Smooth muscle cell (in vitro differentiated cells): Measurements from ENCODE around the gene MRGPRD. TPM values are rescaled to one million over a fixed set of nuclear protein-coding genes. Genes with fewer than 3 reads are reported as not detected.

ENCODE experiments used
- DNase-seq: peaks from one replicate; lab custom pipeline; 2025; ENCODE audit not compliant: unreplicated experiment; lab: John Stamatoyannopoulos, UW
- H2AFZ ChIP-seq: fragments of 200-600 bp; sonication (generic); 2 replicates; pipeline ENCODE4 v1.6.0; 2016; ENCODE audit warnings: antibody characterized with exemption, low read depth, mild to moderate bottlenecking
- H3F3A ChIP-seq: fragments of 200-600 bp; sonication (generic); 2 replicates; pipeline ENCODE4 v1.6.0; 2017; ENCODE audit warnings: antibody characterized with exemption, low read depth
- H3K27ac ChIP-seq: fragments of 200-600 bp; sonication (generic); 2 replicates; pipeline ENCODE4 v1.5.1; 2016; ENCODE audit warnings: low read depth, mild to moderate bottlenecking
- H3K27me3 ChIP-seq: fragments of 200-600 bp; sonication (generic); 2 replicates; pipeline ENCODE4 v1.6.1; 2016; ENCODE audit warnings: low read depth, mild to moderate bottlenecking
- H3K36me3 ChIP-seq: fragments of 200-600 bp; sonication (generic); 2 replicates; pipeline ENCODE4 v1.5.1; 2016; ENCODE audit warnings: low read depth
- H3K4me1 ChIP-seq: fragments of 200-600 bp; sonication (generic); 2 replicates; pipeline ENCODE4 v1.5.1; 2016; ENCODE audit warnings: low read depth
- H3K4me2 ChIP-seq: fragments of 200-600 bp; sonication (generic); 2 replicates; pipeline ENCODE4 v1.6.0; 2016; ENCODE audit warnings: mild to moderate bottlenecking
- H3K4me3 ChIP-seq: fragments of 200-600 bp; sonication (generic); 2 replicates; pipeline ENCODE4 v1.5.1; 2016; ENCODE audit warnings: mild to moderate bottlenecking
- H3K79me2 ChIP-seq: fragments of 200-600 bp; sonication (generic); 2 replicates; pipeline ENCODE4 v1.6.0; 2016; ENCODE audit warnings: low read depth, mild to moderate bottlenecking
- H3K9ac ChIP-seq: fragments of 200-600 bp; sonication (generic); 2 replicates; pipeline ENCODE4 v1.6.0; 2016; ENCODE audit warnings: low read depth
- H3K9me3 ChIP-seq: fragments of 200-600 bp; sonication (generic); replicated peaks from 2 replicates; pipeline ENCODE4 v1.5.1; 2016; ENCODE audit warnings: low read depth
- H4K20me1 ChIP-seq: fragments of 200-600 bp; sonication (generic); 2 replicates; pipeline ENCODE4 v1.6.0; 2016; ENCODE audit warnings: low read depth
- WGBS: methylation state at CpG from one replicate; pipeline ENCODE4 v1.1.7; 2016; ENCODE audit warnings: low lambda C conversion rate; 5-methylcytosine and 5-hydroxymethylcytosine counted together
- polyA plus RNA-seq: library from polyadenylated mRNA; unstranded; fragments of >200 nt; fragmentation: Nextera tagmentation; extraction: Ambion mirVana; gene quantifications from 2 replicates; pipeline ENCODE4 v1.2.1, GENCODE V29; 2016
- total RNA-seq: library from RNA; depleted of rRNA; stranded (reverse); fragments of >200 nt; gene quantifications from 2 replicates; pipeline ENCODE4 v1.2.3, GENCODE V29; 2014
- TF ChIP-seq, protein P1 (sequence below): fragments of 200-600 bp; sonication (generic); IDR thresholded peaks from 2 replicates; pipeline ENCODE4 v1.5.1; 2017; ENCODE audit warnings: borderline replicate concordance, mild to moderate bottlenecking, antibody characterized with exemption; ENCODE audit not compliant: insufficient read depth, poor library complexity, severe bottlenecking

The MRGPRD gene
- total and polyA plus RNA-seq, 2 experiments from 2014 or later: not detected

DNA sequence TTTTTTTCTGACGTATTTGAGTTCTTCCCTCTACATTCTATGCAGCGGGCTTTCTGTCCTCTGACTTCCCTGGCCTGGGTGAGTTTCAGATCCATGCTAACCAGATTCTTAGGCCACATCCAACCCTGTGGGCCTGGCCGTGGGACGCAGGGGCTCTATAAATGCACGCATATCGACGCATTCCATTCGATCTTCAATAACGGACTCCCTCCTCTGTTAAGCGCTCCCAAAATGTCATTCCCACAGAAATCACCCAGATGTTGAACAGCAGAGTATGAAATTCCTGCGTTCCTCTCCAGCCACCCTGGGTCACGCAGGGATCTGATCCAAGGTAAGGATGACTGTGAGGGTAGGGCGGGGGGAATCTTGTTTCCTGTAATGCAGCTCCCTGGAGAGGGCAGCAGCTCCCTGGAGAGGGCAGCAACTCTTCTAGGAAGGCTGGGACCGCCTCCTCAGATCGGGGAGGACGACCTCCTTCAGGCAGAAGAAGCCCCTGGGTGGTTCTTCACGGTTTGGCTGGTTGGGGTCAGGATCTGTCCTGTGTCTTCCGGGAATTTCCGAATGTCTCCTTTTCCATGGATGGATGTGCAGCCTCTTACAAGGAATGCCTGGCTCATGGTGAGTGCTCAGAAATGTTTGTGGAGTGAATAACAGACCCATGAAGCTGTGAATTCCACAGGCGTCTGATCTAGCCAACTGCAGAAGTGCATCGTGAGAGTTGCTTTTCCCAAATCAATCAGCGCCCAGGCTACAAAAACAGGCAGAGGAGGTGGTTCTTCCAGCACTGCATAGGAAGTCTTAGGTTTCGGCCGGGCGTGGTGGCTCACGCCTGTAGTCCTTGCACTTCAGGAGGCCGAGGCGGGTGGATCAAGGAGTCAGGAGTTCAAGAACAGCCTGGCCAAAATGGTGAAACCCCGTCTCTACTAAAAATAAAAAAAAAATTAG lies 12.2 kb downstream of the MRGPRD start:
- H3K9ac ChIP-seq: no peak overlapping the region
- TF ChIP-seq, protein P1, sequence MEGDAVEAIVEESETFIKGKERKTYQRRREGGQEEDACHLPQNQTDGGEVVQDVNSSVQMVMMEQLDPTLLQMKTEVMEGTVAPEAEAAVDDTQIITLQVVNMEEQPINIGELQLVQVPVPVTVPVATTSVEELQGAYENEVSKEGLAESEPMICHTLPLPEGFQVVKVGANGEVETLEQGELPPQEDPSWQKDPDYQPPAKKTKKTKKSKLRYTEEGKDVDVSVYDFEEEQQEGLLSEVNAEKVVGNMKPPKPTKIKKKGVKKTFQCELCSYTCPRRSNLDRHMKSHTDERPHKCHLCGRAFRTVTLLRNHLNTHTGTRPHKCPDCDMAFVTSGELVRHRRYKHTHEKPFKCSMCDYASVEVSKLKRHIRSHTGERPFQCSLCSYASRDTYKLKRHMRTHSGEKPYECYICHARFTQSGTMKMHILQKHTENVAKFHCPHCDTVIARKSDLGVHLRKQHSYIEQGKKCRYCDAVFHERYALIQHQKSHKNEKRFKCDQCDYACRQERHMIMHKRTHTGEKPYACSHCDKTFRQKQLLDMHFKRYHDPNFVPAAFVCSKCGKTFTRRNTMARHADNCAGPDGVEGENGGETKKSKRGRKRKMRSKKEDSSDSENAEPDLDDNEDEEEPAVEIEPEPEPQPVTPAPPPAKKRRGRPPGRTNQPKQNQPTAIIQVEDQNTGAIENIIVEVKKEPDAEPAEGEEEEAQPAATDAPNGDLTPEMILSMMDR: no peak
- H3K27ac ChIP-seq: no peak overlapping the region
- no peaks in the 10 kb centered on the region for H3K27me3 ChIP-seq
- H4K20me1 ChIP-seq: no peaks in the 10 kb centered on the region
- no peaks in the 10 kb centered on the region for H3K79me2 ChIP-seq
- H3K4me3 ChIP-seq: no peak overlapping the region
- no peaks in the 10 kb centered on the region for H3F3A ChIP-seq
- DNase-seq: no peak
- H3K4me2 ChIP-seq: no peak overlapping the region
- no peaks in the 10 kb centered on the region for H3K4me1 ChIP-seq
- no peak overlapping the region for H2AFZ ChIP-seq
- no peaks in the 10 kb centered on the region for H3K36me3 ChIP-seq
- no peaks in the 10 kb centered on the region for H3K9me3 ChIP-seq
- 79% methylated on average over 29 of the region's 29 CpGs for WGBS

DNA sequence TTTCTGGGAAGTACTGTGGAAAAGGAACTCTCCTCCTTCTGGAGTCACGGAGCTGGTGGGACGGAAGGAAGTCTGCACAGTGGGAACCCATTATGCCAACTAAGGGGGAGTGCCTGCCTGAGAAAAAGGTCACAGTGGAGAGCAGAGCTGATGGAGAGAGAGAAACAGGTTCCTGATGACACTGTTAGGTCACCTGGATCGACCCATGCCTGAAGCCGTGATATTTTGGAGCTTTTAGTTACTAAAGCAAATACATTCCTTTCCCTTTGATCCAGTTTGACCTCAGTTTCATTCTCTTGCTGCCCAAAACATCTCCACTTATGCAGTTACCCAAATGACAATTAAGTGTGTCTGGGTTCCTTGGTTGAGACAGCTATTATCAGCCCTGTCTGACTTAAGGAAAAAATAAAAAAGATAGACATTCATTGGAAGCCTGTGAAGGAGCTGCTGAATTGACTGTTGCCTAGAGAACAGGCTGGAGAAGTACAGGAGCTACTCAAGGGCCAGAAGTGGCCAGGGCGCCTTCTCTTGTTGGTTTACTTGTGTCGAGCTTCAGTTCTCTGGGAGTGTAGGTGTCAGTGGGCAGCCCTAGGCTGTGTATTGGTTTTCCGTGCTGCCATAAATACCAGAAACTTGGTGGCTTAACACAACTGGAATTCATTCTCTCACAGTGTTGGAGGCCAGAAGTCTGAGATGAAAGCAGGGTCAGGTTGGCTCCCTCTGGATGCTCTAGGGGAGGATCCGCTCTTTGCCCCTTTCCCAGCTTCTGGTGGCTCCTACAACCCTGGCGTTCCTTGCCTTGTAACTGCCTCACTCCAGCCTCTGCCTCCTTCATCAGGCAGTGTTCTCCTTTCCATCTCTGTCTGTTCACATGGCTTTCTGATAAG lies 13.6 kb downstream of the MRGPRD start:
- TF ChIP-seq, protein P1: no peak
- DNase-seq: no peak
- Histone ChIP-seq H2AFZ (no peak overlapping the region), H3K4me3 (no peak overlapping the region), H4K20me1 (no peaks in the 10 kb centered on the region), H3F3A (no peaks in the 10 kb centered on the region), H3K4me2 (no peak overlapping the region), H3K36me3 (no peaks in the 10 kb centered on the region), H3K9ac (no peak overlapping the region), H3K27ac (no peak overlapping the region), H3K9me3 (no peaks in the 10 kb centered on the region), H3K27me3 (no peaks in the 10 kb centered on the region), H3K79me2 (no peaks in the 10 kb centered on the region), H3K4me1 (no peaks in the 10 kb centered on the region)
- 79% methylated on average over 9 of the region's 9 CpGs for WGBS

DNA sequence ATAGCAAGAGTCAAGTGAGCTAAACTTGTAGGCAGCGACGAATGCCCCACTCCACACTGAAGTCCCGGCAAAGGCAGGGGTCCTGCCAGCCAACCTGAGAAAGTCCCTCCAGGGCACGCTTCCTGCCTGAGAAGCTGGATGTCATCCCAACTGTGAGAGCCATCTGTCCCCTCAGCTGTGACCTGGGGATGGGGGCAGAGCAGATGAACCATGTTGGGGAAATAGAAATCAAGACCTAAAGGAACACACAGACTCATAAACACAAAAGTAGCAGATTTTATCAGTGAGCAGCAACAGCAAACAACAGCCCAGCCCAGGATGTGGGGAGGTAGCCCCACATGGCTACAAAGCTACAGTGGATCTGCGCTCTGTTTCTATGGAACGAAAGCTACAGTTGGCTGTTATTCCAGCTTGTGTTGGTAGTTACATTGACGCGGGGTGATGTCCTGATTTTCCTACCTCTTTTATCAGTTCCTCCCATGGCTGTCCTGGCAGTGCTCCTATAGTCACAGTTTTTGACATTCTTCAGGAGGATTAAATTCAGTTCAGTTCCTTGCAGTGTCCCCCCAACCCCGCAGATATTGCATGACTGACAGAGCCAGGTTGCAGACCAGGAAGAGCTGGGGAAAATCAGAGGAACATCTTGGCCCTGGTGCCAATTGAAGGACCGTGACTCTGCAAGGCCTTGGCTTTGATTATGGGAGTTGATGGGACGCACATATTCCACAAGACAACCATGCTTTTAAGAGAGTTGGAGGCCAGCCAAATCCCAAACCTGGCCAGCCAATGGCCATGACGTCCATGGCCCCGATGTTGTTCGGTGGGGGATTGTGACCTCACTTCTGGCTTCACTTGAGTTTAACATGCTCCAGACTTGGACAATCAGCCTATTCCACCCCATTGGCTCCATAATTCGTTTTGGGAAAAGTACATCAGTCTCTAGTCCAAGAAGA lies 14.6 kb downstream of the MRGPRD start:
- TF ChIP-seq, protein P1: no peak
- Histone ChIP-seq H3F3A (no peaks in the 10 kb centered on the region), H3K4me2 (no peak overlapping the region), H3K9me3 (no peaks in the 10 kb centered on the region), H3K79me2 (no peaks in the 10 kb centered on the region), H4K20me1 (no peaks in the 10 kb centered on the region), H3K9ac (no peak overlapping the region), H3K4me3 (no peak overlapping the region), H3K4me1 (no peaks in the 10 kb centered on the region), H2AFZ (no peak overlapping the region), H3K36me3 (no peaks in the 10 kb centered on the region), H3K27me3 (no peaks in the 10 kb centered on the region), H3K27ac (no peak overlapping the region)
- DNase-seq: no peak
- 93% methylated on average over 15 of the region's 15 CpGs for WGBS
